Measurements from ENCODE around the gene MYOG. TPM values are rescaled to one million over a fixed set of nuclear protein-coding genes. Genes with fewer than 3 reads are reported as not detected.

The MYOG gene
- total RNA-seq, 3 donors from 2014 or later (not counting 1 experiment from before 2014, with no cell fraction given), result not detected

DNA sequence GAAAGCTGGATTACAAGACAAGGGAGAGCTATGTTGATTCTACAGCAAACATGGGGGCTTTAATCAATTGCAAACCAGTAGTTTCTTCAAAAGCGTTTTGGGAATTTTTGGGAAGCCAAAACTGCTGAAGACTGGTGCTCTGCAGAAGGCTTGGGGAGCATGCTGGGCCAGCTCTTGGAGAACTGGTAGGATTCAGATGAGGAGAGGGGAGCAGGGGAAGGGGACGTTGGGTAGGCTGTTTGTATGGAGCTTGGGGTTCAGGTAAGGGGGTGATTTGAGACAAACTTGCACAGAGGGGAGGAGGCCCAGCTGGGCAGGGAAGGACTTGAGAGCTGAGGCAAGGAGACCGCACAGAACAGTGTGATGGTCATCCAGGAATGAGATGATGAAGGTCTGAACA, 2.6 kb upstream of the MYOG start:
- Histone ChIP-seq H3K36me3 (ENCODE audit: control insufficient read depth, insufficient read depth, low read length) (no peaks in the 10 kb centered on the region), H3K9me3 (ENCODE audit: control insufficient read depth, insufficient read depth, low read length) (no peaks in the 10 kb centered on the region), H3K27me3 (ENCODE audit: control insufficient read depth, insufficient read depth, low read length) (no peaks in the 10 kb centered on the region), H3K4me1 (ENCODE audit: control insufficient read depth, insufficient read depth, low read length) (no peaks in the 10 kb centered on the region), H3K27ac (ENCODE audit: low read length) (no peak overlapping the region), H3K4me3 (ENCODE audit: low read length) (no peak overlapping the region)
- H3K27me3 Mint-ChIP-seq (ENCODE audit: low read depth in 2 of 2), result peaks cover 15 to 17% of the 10 kb centered on the region in 2 donors
- WGBS (ENCODE audit: insufficient coverage), result 80% methylated on average over 3 of the region's 3 CpGs
- H3K9me3 Mint-ChIP-seq, result no peaks in the 10 kb centered on the region
- TF ChIP-seq, protein P1, sequence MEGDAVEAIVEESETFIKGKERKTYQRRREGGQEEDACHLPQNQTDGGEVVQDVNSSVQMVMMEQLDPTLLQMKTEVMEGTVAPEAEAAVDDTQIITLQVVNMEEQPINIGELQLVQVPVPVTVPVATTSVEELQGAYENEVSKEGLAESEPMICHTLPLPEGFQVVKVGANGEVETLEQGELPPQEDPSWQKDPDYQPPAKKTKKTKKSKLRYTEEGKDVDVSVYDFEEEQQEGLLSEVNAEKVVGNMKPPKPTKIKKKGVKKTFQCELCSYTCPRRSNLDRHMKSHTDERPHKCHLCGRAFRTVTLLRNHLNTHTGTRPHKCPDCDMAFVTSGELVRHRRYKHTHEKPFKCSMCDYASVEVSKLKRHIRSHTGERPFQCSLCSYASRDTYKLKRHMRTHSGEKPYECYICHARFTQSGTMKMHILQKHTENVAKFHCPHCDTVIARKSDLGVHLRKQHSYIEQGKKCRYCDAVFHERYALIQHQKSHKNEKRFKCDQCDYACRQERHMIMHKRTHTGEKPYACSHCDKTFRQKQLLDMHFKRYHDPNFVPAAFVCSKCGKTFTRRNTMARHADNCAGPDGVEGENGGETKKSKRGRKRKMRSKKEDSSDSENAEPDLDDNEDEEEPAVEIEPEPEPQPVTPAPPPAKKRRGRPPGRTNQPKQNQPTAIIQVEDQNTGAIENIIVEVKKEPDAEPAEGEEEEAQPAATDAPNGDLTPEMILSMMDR (IDR thresholded peaks at IDR 0.05), result no peak
- DNase-seq (no peak), ATAC-seq (no peak)
- intact Hi-C loops (cut with micrococcal nuclease), result no loop called here
- H3K4me1 Mint-ChIP-seq, result no peaks in the 10 kb centered on the region
- no peaks in the 10 kb centered on the region for H3K36me3 Mint-ChIP-seq
- H3K27ac Mint-ChIP-seq, result no peak overlapping the region
- no peak overlapping the region for H3K4me3 Mint-ChIP-seq

DNA sequence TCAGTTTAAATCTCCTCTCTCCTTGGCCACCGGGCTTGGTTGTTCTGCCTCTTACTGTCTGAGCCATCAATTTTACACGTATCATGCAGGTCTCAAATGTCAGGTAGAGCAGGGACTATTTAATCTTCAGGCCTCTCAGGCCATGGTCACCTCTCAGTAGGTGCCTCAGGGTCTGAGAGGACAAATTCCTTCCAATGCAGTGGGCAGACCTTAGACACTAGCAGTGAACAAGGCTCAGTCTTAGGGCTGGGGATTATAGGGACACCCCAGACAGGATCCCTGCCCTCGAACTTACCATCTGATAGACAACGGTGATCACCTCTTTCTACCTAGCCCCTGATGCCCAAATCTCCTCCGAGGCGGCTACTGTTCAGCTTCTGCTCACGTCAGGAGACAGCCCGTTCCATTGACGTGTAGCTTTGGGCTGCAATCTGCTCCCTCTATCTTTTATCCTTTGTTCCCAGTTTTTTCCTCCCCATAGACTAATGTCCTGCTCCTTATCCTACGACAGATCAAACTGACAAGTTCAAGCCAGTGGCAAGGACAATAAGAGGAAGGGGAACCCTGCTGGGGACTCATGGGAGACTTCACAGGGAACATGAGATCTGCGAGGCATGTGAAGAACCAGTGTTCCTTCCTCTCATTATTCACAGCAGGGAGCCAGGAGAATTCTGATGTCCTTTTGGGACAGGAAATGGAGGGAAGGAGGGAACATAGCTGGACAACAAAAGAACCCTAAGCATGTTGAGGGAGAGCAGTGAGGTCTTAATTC, 1.4 kb upstream of the MYOG start:
- Histone ChIP-seq H3K9me3 (ENCODE audit: control insufficient read depth, insufficient read depth, low read length) (no peaks in the 10 kb centered on the region), H3K27me3 (ENCODE audit: control insufficient read depth, insufficient read depth, low read length) (no peaks in the 10 kb centered on the region), H3K27ac (ENCODE audit: low read length) (no peak overlapping the region), H3K4me1 (ENCODE audit: control insufficient read depth, insufficient read depth, low read length) (no peaks in the 10 kb centered on the region), H3K4me3 (ENCODE audit: low read length) (no peak overlapping the region), H3K36me3 (ENCODE audit: control insufficient read depth, insufficient read depth, low read length) (no peaks in the 10 kb centered on the region)
- Mint-ChIP-seq H3K27me3 (ENCODE audit: low read depth in 2 of 2) (peaks cover 4 to 13% of the 10 kb centered on the region in 2 donors), H3K27ac (no peak overlapping the region), H3K4me3 (no peak overlapping the region), H3K4me1 (no peaks in the 10 kb centered on the region), H3K36me3 (no peaks in the 10 kb centered on the region), H3K9me3 (no peaks in the 10 kb centered on the region)
- 90% methylated on average over 11 of the region's 11 CpGs for WGBS (ENCODE audit: insufficient coverage)
- intact Hi-C loops (cut with micrococcal nuclease), result no loop called here
- DNase-seq, result no peak
- TF ChIP-seq, protein P1 (IDR thresholded peaks at IDR 0.05), result no peak
- ATAC-seq, result no peak

DNA sequence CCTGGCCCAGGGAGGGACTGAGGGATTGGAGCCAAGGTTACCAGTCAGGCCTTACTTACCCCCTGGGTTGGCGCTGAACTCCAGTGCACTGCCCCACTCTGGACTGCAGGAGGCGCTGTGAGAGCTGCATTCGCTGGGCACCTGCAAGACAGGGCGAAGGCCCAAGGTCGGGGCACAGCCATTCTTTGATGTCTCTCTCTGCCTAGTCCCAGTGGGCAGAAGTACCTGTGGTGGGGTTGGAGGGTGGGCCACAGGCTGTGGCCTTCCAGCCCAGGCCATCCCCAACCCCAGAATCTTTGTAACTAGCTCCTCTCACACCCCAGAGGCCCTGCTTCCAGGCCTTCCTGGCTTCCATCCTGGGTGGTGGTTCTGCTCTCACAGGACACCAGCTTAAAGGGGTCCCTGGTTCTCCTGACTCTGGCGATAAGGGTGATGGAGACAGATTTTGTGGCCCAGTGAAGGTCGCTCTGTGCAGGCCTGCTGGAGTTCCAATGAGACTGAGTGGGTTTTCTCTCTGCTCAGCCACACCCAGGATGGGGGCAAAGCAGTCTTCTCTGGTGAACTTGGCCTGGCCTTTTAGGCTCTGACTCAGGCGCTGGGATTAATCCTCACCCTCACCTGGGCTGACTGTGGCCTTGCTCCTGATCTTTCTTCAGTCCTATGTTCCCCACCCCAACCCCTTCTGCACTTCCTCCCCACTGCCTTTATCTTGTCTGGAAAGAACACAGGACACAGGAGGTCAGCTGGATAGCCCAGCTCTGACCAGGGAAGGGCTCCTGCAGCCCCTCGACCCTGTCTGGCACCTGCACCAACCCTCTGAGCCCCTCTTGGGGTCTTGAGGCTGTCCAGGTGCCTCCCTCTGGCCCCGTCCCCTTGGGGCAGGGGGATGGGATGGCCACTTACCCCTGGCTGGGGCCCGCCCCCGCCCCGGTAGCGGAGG, 954 bp downstream of the MYOG start:
- intact Hi-C loops (cut with micrococcal nuclease), result no loop called here
- no peaks in the 10 kb centered on the region for H3K4me1 Mint-ChIP-seq
- DNase-seq, result peak in 1 of 2 donors; percentile 16
- no peak for ATAC-seq
- H3K36me3 ChIP-seq (ENCODE audit: control insufficient read depth, insufficient read depth, low read length), result no peaks in the 10 kb centered on the region
- WGBS (ENCODE audit: insufficient coverage), result 89% methylated on average over 14 of the region's 14 CpGs
- peaks cover 11 to 13% of the 10 kb centered on the region in 2 donors for H3K27me3 Mint-ChIP-seq (ENCODE audit: low read depth in 2 of 2)
- TF ChIP-seq, protein P1 (IDR thresholded peaks at IDR 0.05), result no peak
- no peaks in the 10 kb centered on the region for H3K4me1 ChIP-seq (ENCODE audit: control insufficient read depth, insufficient read depth, low read length)
- H3K9me3 ChIP-seq (ENCODE audit: control insufficient read depth, insufficient read depth, low read length), result no peaks in the 10 kb centered on the region
- no peak overlapping the region for H3K27ac Mint-ChIP-seq
- H3K9me3 Mint-ChIP-seq, result no peaks in the 10 kb centered on the region
- no peaks in the 10 kb centered on the region for H3K27me3 ChIP-seq (ENCODE audit: control insufficient read depth, insufficient read depth, low read length)
- H3K36me3 Mint-ChIP-seq, result no peaks in the 10 kb centered on the region
- H3K4me3 Mint-ChIP-seq, result no peak overlapping the region
- H3K27ac ChIP-seq (ENCODE audit: low read length), result no peak overlapping the region
- no peak overlapping the region for H3K4me3 ChIP-seq (ENCODE audit: low read length)

All from natural killer cell (primary cell).